ENCODE results near the gene SLC16A8. TPM values are rescaled to one million over a fixed set of nuclear protein-coding genes. Genes with fewer than 3 reads are reported as not detected.

SLC16A8 gene
- total RNA-seq, 1 donor from 2014 or later, result not detected

GRCh38 chr22:38110863-38111852 lies 27.2 kb upstream of the SLC16A8 start:
- no peaks in the 10 kb centered on the region for H3K9me3 Mint-ChIP-seq (ENCODE audit: unreplicated experiment)
- DNase-seq (ENCODE audit: low read depth), result no peak
- H3K4me3 Mint-ChIP-seq (ENCODE audit: unreplicated experiment), result no peak overlapping the region
- Histone ChIP-seq H2AFZ (ENCODE audit: low read depth, low read length) (no peak overlapping the region), H3K4me2 (ENCODE audit: low read length) (no peak overlapping the region), H3K9ac (ENCODE audit: low read length) (no peak overlapping the region), H3K27me3 (ENCODE audit: insufficient read depth, low read length) (no peaks in the 10 kb centered on the region), H3K4me3 (ENCODE audit: insufficient read depth, low read depth, low read length) (no peak overlapping the region), H3K79me2 (ENCODE audit: insufficient read depth, low read length) (no peaks in the 10 kb centered on the region), H3K4me1 (ENCODE audit: insufficient read depth, low read length) (no peaks in the 10 kb centered on the region), H3K9me3 (ENCODE audit: insufficient read depth, low read depth, low read length) (no peaks in the 10 kb centered on the region), H3K27ac (ENCODE audit: low read depth, low read length) (no peak overlapping the region), H3K36me3 (ENCODE audit: insufficient read depth, low read length) (no peaks in the 10 kb centered on the region), H4K20me1 (ENCODE audit: insufficient read depth, low read length) (no peaks in the 10 kb centered on the region)
- H3K36me3 Mint-ChIP-seq (ENCODE audit: low read depth, unreplicated experiment), result peaks cover 3% of the 10 kb centered on the region
- peaks cover 17% of the 10 kb centered on the region for H3K27me3 Mint-ChIP-seq (ENCODE audit: low read depth, unreplicated experiment)
- TF ChIP-seq CTCF (IDR thresholded peaks at IDR 0.05; ENCODE audit: insufficient read depth, low read depth, low read length) (no peak), EZH2 (IDR thresholded peaks at IDR 0.05; ENCODE audit: insufficient read depth, low read length) (no peak)
- FAIRE-seq, result no peak
- H3K4me1 Mint-ChIP-seq (ENCODE audit: low read depth, unreplicated experiment), result no peaks in the 10 kb centered on the region
- no peak overlapping the region for H3K27ac Mint-ChIP-seq (ENCODE audit: unreplicated experiment)

- FAIRE-seq (no peak), DNase-seq (ENCODE audit: low read depth) (no peak)
- Histone ChIP-seq H2AFZ (ENCODE audit: low read depth, low read length) (no peak within 1 kb of the TSS), H3K79me2 (ENCODE audit: insufficient read depth, low read length) (no peaks in the 10 kb centered on the region), H3K27me3 (ENCODE audit: insufficient read depth, low read length) (no peaks in the 10 kb centered on the region), H3K36me3 (ENCODE audit: insufficient read depth, low read length) (no peaks in the 10 kb centered on the region), H3K9me3 (ENCODE audit: insufficient read depth, low read depth, low read length) (no peaks in the 10 kb centered on the region), H3K27ac (ENCODE audit: low read depth, low read length) (no peak within 1 kb of the TSS), H3K4me1 (ENCODE audit: insufficient read depth, low read length) (no peaks in the 10 kb centered on the region), H3K9ac (ENCODE audit: low read length) (no peak within 1 kb of the TSS), H3K4me2 (ENCODE audit: low read length) (no peak within 1 kb of the TSS), H4K20me1 (ENCODE audit: insufficient read depth, low read length) (no peaks in the 10 kb centered on the region), H3K4me3 (ENCODE audit: insufficient read depth, low read depth, low read length) (no peak within 1 kb of the TSS)
- H3K27me3 Mint-ChIP-seq (ENCODE audit: low read depth, unreplicated experiment), result peaks cover 10% of the 10 kb centered on the region
- H3K4me3 Mint-ChIP-seq (ENCODE audit: unreplicated experiment), result no peak within 1 kb of the TSS
- no peak within 1 kb of the TSS for H3K27ac Mint-ChIP-seq (ENCODE audit: unreplicated experiment)
- no peaks in the 10 kb centered on the region for H3K4me1 Mint-ChIP-seq (ENCODE audit: low read depth, unreplicated experiment)
- peaks cover 3% of the 10 kb centered on the region for H3K36me3 Mint-ChIP-seq (ENCODE audit: low read depth, unreplicated experiment)
- TF ChIP-seq EZH2 (IDR thresholded peaks at IDR 0.05; ENCODE audit: insufficient read depth, low read length) (no peak), CTCF (IDR thresholded peaks at IDR 0.05; ENCODE audit: insufficient read depth, low read depth, low read length) (no peak)
- H3K9me3 Mint-ChIP-seq (ENCODE audit: unreplicated experiment), result no peaks in the 10 kb centered on the region
Measured at GRCh38 chr22:38110008-38110862, 26.3 kb upstream of the SLC16A8 start, which contains the start of gene BAIAP2L2. BAIAP2L2 (minus strand) TSS chr22:38110684; CDS start chr22:38110525, 159 bp downstream.

Data from astrocyte (in vitro differentiated cells and primary cell).